Measurements from ENCODE around the gene PPFIA1.

- no peak for TF ChIP-seq CTCF (conservative IDR thresholded peaks at IDR 0.05)
- no peak for TF ChIP-seq ZFX (IDR thresholded peaks at IDR 0.05)
These were observed 55.9 kb downstream of the PPFIA1 start for GRCh38 chr11:70326365-70326811.

Data from C4-2B (cell line).